Hepatocyte (in vitro differentiated cells): ENCODE measurements around the gene ADRM1. TPM values are rescaled to one million over a fixed set of nuclear protein-coding genes. Genes with fewer than 3 reads are reported as not detected.

Experiments used
- DNase-seq: peaks from one replicate; pipeline ENCODE4 v3.0.0-alpha.2; 2016; ENCODE audit warnings: low spot score
- H2AFZ ChIP-seq: fragments of 200-600 bp; sonication (generic); 2 replicates; pipeline ENCODE4 v1.6.0; 2016; ENCODE audit warnings: antibody characterized with exemption, mild to moderate bottlenecking
- H3K27ac ChIP-seq: fragments of 200-600 bp; sonication (generic); 2 replicates; pipeline ENCODE4 v1.5.1; 2016; ENCODE audit warnings: mild to moderate bottlenecking
- H3K27me3 ChIP-seq: fragments of 200-600 bp; sonication (generic); 2 replicates; pipeline ENCODE4 v1.6.1; 2016
- H3K36me3 ChIP-seq: fragments of 200-600 bp; sonication (generic); replicated peaks from 2 replicates; pipeline ENCODE4 v1.5.1; 2016; ENCODE audit warnings: low read depth; ENCODE audit not compliant: insufficient read depth
- H3K4me1 ChIP-seq: fragments of 200-600 bp; sonication (generic); 2 replicates; pipeline ENCODE4 v1.5.1; 2016; ENCODE audit warnings: mild to moderate bottlenecking, moderate library complexity; ENCODE audit not compliant: insufficient read depth
- H3K4me2 ChIP-seq: fragments of 200-600 bp; sonication (generic); 2 replicates; pipeline ENCODE4 v1.6.0; 2016
- H3K4me3 ChIP-seq: fragments of 200-600 bp; sonication (generic); 2 replicates; pipeline ENCODE4 v1.5.1; 2016; ENCODE audit warnings: mild to moderate bottlenecking
- H3K79me2 ChIP-seq: fragments of 200-600 bp; sonication (generic); 2 replicates; pipeline ENCODE4 v1.6.0; 2017; ENCODE audit warnings: mild to moderate bottlenecking
- H3K9me2 ChIP-seq: fragments of 200-600 bp; sonication (generic); replicated peaks from 2 replicates; pipeline ENCODE4 v1.6.0; 2017; ENCODE audit warnings: mild to moderate bottlenecking; ENCODE audit not compliant: insufficient read depth
- H3K9me3 ChIP-seq: fragments of 200-600 bp; sonication (generic); 2 replicates; pipeline ENCODE4 v1.5.1; 2016; ENCODE audit warnings: low read depth, mild to moderate bottlenecking
- H4K20me1 ChIP-seq: fragments of 200-600 bp; sonication (generic); 2 replicates; pipeline ENCODE4 v1.6.0; 2016; ENCODE audit warnings: mild to moderate bottlenecking; ENCODE audit not compliant: insufficient read depth, poor library complexity, severe bottlenecking
- EZH2 ChIP-seq: fragments of 200-600 bp; sonication (generic); IDR thresholded peaks from 2 replicates; pipeline ENCODE4 v1.6.1; 2016; ENCODE audit warnings: antibody characterized with exemption, mild to moderate bottlenecking, borderline replicate concordance
- EZH2phosphoT487 ChIP-seq: fragments of 200-600 bp; sonication (generic); IDR thresholded peaks from one replicate; pipeline ENCODE4 v1.6.1; 2018; ENCODE audit warnings: antibody characterized with exemption, mild to moderate bottlenecking, low read depth, moderate library complexity; ENCODE audit not compliant: unreplicated experiment, severe bottlenecking
- WGBS: methylation state at CpG from one replicate; pipeline ENCODE4 v1.1.6; 2016; ENCODE audit warnings: low lambda C conversion rate; ENCODE audit errors: missing lambda C conversion rate; 5-methylcytosine and 5-hydroxymethylcytosine counted together
- polyA plus RNA-seq: library from polyadenylated mRNA; unstranded; fragments of >200 nt; fragmentation: Nextera tagmentation; extraction: Ambion mirVana; gene quantifications from 2 replicates; pipeline ENCODE4 v1.2.1, GENCODE V29; 2016
- total RNA-seq: library from RNA; depleted of rRNA; stranded (reverse); fragments of >200 nt; gene quantifications from 2 replicates; pipeline ENCODE4 v1.2.3, GENCODE V29; 2014
- TF ChIP-seq, protein P1 (sequence below): fragments of 200-600 bp; sonication (generic); IDR thresholded peaks from 2 replicates; pipeline ENCODE4 v1.5.1; 2016; ENCODE audit warnings: antibody characterized with exemption, mild to moderate bottlenecking; ENCODE audit not compliant: poor library complexity

ADRM1 gene
- total and polyA plus RNA-seq, 2 experiments from 2014 or later, result 103 to 144 TPM

DNA sequence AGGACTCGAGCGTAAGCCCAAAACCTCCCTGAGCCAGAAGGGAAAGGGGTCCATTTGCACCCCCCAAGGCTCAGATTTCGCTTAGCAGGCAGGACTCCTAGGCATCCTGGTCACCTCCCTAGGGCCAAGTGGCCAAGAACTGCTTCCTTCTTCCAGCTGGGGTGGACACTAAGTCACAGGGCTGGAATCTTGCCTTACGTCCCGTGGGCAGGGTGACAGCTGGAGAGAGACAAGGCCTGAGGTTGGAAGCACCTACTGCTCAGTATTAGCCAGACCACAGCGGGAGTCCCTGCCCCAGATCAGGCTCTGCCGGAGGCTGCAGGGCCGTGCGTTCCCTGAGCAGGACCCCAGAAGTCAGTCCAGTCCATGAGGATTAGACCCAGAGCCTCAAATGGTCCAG, 44.6 kb downstream of the ADRM1 start:
- H4K20me1 ChIP-seq, result no peaks in the 10 kb centered on the region
- 82% methylated on average over 9 of the region's 9 CpGs for WGBS
- H3K27me3 ChIP-seq, result no peaks in the 10 kb centered on the region
- H3K9me2 ChIP-seq, result no peaks in the 10 kb centered on the region
- no peak overlapping the region for H2AFZ ChIP-seq
- H3K36me3 ChIP-seq, result no peaks in the 10 kb centered on the region
- no peak overlapping the region for H3K27ac ChIP-seq
- H3K4me1 ChIP-seq, result peaks cover 11% of the 10 kb centered on the region
- no peaks in the 10 kb centered on the region for H3K9me3 ChIP-seq
- H3K4me2 ChIP-seq, result no peak overlapping the region
- no peaks in the 10 kb centered on the region for H3K79me2 ChIP-seq
- H3K4me3 ChIP-seq, result no peak overlapping the region
- TF ChIP-seq EZH2 (no peak), EZH2phosphoT487 (no peak)
- TF ChIP-seq, protein P1, sequence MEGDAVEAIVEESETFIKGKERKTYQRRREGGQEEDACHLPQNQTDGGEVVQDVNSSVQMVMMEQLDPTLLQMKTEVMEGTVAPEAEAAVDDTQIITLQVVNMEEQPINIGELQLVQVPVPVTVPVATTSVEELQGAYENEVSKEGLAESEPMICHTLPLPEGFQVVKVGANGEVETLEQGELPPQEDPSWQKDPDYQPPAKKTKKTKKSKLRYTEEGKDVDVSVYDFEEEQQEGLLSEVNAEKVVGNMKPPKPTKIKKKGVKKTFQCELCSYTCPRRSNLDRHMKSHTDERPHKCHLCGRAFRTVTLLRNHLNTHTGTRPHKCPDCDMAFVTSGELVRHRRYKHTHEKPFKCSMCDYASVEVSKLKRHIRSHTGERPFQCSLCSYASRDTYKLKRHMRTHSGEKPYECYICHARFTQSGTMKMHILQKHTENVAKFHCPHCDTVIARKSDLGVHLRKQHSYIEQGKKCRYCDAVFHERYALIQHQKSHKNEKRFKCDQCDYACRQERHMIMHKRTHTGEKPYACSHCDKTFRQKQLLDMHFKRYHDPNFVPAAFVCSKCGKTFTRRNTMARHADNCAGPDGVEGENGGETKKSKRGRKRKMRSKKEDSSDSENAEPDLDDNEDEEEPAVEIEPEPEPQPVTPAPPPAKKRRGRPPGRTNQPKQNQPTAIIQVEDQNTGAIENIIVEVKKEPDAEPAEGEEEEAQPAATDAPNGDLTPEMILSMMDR, result no peak
- DNase-seq, result no peak

DNA sequence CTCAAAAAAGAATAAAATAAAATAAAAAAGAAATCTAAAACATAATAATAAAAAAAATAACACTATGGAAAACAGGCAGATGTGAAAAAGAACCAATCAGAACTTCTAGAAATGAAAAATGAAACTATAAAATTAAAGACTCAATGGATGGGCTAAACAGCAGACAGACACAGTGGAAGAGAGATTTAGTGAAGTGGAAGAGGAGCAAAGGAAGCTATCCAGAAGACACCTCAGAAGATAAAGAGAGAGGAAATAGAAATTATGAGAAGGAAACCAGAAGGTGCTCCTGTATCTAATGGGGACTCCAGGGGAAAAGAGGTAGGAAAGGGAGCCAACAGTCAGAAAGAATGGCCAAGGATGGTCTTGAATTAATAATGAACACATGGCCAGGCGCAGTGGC, 45.8 kb downstream of the ADRM1 start:
- no peak overlapping the region for H3K27ac ChIP-seq
- no peaks in the 10 kb centered on the region for H3K9me2 ChIP-seq
- no peaks in the 10 kb centered on the region for H3K36me3 ChIP-seq
- H3K27me3 ChIP-seq, result no peaks in the 10 kb centered on the region
- no peak for DNase-seq
- WGBS, result 100% methylated on average over 1 of the region's 1 CpG
- H3K4me3 ChIP-seq, result no peak overlapping the region
- H3K79me2 ChIP-seq, result peaks cover 9% of the 10 kb centered on the region
- no peak overlapping the region for H3K4me2 ChIP-seq
- H2AFZ ChIP-seq, result no peak overlapping the region
- no peak for TF ChIP-seq EZH2
- TF ChIP-seq, protein P1, result no peak
- no peak for TF ChIP-seq EZH2phosphoT487
- H3K4me1 ChIP-seq, result peaks cover 16% of the 10 kb centered on the region
- H3K9me3 ChIP-seq, result no peaks in the 10 kb centered on the region
- H4K20me1 ChIP-seq, result peaks cover 3% of the 10 kb centered on the region

DNA sequence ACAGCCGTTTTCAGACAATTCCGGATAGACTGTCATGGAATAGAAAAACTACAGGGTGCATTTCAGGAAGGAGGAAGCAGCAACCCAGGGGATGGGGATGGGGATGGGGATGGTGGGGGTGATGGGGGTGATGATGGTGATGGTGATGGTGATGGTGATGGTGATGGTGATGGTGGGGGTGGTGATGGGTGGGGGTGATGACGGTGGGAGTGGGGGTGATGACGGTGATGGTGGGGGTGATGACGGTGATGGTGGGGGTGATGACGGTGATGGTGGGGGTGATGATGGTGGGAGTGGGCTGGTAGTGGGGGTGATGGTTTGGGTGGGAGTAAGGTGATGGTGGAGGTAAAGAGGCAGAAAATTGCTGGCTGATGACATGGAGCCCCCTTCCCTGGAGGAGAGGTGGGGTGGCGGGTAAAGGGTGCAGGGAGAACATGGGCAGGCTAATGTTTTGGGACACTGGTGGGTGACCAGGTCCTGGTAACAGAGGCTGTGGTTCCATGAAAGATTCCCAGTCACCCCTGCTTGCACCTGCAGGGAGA, 46.8 kb downstream of the ADRM1 start:
- peaks cover 19% of the 10 kb centered on the region for H3K79me2 ChIP-seq
- no peak for DNase-seq
- no peaks in the 10 kb centered on the region for H3K9me2 ChIP-seq
- no peak overlapping the region for H2AFZ ChIP-seq
- no peaks in the 10 kb centered on the region for H3K27me3 ChIP-seq
- peaks cover 3% of the 10 kb centered on the region for H4K20me1 ChIP-seq
- H3K4me1 ChIP-seq, result peaks cover 26% of the 10 kb centered on the region
- H3K4me3 ChIP-seq, result no peak overlapping the region
- peak overlapping the region; percentile 95 for H3K27ac ChIP-seq
- no peak overlapping the region for H3K4me2 ChIP-seq
- WGBS, result 91% methylated on average over 3 of the region's 7 CpGs
- H3K36me3 ChIP-seq, result no peaks in the 10 kb centered on the region
- H3K9me3 ChIP-seq, result no peaks in the 10 kb centered on the region
- TF ChIP-seq EZH2phosphoT487, result no peak
- TF ChIP-seq EZH2, result no peak
- TF ChIP-seq, protein P1, result no peak
